GM12892 (cell line): Measurements from ENCODE around the gene C1QB.

Experiments
- POLR2A ChIP-seq: IDR thresholded peaks from 2 replicates; pipeline ENCODE4 v1.6.1; 2011; ENCODE audit warnings: low read depth, low read length, control low read depth
- POLR2AphosphoS5 ChIP-seq: IDR thresholded peaks from 2 replicates; pipeline ENCODE4 v1.6.1; 2011; ENCODE audit warnings: low read depth, low read length, control low read depth
- TAF1 ChIP-seq: IDR thresholded peaks from 2 replicates; pipeline ENCODE4 v1.6.1; 2011; ENCODE audit warnings: low read depth, mild to moderate bottlenecking, control low read depth, low read length, borderline replicate concordance

DNA sequence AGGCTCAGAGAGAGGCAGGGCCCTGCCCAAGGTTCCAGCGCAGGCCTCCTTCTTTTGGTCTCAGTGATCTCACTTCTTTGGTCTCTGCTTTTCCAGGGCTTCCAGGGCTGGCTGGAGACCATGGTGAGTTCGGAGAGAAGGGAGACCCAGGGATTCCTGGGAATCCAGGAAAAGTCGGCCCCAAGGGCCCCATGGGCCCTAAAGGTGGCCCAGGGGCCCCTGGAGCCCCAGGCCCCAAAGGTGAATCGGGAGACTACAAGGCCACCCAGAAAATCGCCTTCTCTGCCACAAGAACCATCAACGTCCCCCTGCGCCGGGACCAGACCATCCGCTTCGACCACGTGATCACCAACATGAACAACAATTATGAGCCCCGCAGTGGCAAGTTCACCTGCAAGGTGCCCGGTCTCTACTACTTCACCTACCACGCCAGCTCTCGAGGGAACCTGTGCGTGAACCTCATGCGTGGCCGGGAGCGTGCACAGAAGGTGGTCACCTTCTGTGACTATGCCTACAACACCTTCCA is 7.7 kb downstream of the C1QB start:
- TF ChIP-seq POLR2A (no peak), POLR2AphosphoS5 (no peak), TAF1 (no peak)
